Stimulated activated CD8-positive, alpha-beta memory T cell treated with anti-CD3 and anti-CD28 coated beads, Interleukin-15, amount 100 ng/mL, for 4 hours (primary cell): ENCODE data around the gene HOXB4.

Experiments used
- DNase-seq, 2 donors: peaks; one replicate each; pipeline ENCODE4 v3.0.0-alpha.2; 2020; ENCODE audit warnings: low read depth in 2 of 2

The HOXB4 gene

GRCh38 chr17:48528936-48529682 lies 49.0 kb downstream of the HOXB4 start:
- no peak for DNase-seq

DNA sequence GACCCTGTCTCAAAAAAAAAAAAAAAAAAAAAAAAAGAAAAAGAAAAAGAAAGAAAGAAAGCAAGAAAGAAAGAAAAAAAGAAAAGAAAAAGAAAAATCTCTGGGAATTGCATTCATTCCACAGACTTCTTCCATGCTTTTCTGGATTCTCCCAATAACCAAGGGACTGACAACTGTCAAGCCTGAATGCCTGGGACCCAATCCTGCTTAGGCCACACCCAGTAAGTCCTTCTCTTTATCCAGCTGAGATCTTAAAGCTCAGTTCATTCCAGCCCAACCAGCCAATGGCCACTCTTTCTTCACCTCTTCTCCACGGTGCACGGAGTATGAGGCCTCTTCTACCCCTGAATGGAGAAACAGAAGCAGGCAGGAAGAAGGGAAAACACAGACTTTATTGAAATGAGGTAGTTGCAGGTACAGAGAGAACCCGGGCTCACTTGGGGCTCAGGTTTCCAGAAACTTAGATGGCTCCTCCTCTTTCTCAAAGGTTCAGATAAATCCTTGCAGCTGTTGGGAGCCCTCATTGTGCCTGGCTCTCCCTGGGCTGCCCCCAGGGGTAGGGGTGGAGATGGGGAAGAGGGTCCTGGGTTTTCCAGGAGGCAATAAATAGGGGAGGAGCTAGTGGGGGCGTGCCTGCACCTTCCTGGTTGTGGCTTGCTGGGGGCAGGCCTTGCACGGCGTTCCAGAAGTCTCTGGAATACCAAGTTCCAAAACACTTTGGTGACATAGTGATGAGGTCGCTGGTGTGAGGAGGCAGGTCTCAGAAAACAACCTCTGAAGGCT lies 49.8 kb downstream of the HOXB4 start:
- no peak for DNase-seq

DNA sequence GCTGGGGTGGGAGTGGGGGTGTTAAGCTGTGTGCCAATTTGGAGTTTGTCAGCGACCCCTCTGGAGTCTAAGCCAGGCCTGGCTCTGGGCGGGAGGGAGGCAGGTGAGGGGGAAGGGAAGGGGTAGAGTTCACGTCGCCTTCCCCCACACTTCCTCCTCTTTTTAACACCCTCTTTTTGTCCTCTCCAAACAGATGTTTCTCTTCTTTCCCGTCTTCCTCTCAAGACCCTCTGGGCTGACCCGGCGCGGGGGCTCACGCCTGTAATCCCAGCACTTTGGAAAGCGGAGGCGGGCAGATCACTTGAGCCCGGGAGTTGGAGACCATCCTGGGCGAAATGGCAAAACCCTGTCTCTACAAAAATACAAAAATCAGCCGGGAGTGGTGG lies 50.6 kb downstream of the HOXB4 start:
- no peak for DNase-seq

- no peak for DNase-seq
Observed at GRCh38 chr17:48526608-48527546, 51.3 kb downstream of the HOXB4 start.
